ENCODE results near the gene MYPN. TPM values are rescaled to one million over a fixed set of nuclear protein-coding genes. Genes with fewer than 3 reads are reported as not detected.

Gene MYPN
- total RNA-seq, 1 experiment from 2014 or later: 6.0 TPM

GRCh38 chr10:68111584-68111983 lies 2.3 kb downstream of the MYPN start:
- CTCF ChIA-PET: no interaction called here
- Histone ChIP-seq H4K20me1 (ENCODE audit: low read length) (no peaks in the 10 kb centered on the region), H3K36me3 (ENCODE audit: low read depth, low read length) (0 out of 2 replicates have a peak, but pooled peaks cover 9% of the 10 kb centered on the region), H3K4me1 (ENCODE audit: insufficient read depth, low read length) (peaks cover 17% of the 10 kb centered on the region), H3K27me3 (ENCODE audit: low read length) (no peaks in the 10 kb centered on the region), H3K4me3 (ENCODE audit: low read length) (no peak overlapping the region), H3F3A (ENCODE audit: low read length, unreplicated experiment) (peaks cover 3% of the 10 kb centered on the region), H2AFZ (ENCODE audit: low read length) (no peak overlapping the region), H3K9me3 (ENCODE audit: low read length) (no peaks in the 10 kb centered on the region), H3K27ac (ENCODE audit: low read length) (no peak overlapping the region), H3K79me2 (ENCODE audit: low read length) (peaks cover 18% of the 10 kb centered on the region), H3K4me2 (ENCODE audit: low read length) (no peak overlapping the region), H3K9ac (ENCODE audit: low read length) (no peak overlapping the region), H3K9me2 (replicated peaks; ENCODE audit: low read length) (no peaks in the 10 kb centered on the region)
- DNase-seq (no peak), ATAC-seq (no peak)
- intact Hi-C loops (cut with micrococcal nuclease): no loop called here
- POLR2A ChIA-PET (ENCODE audit: unreplicated experiment): no interaction called here
- TF ChIP-seq EZH2 (IDR thresholded peaks at IDR 0.05; ENCODE audit: low read length, unreplicated experiment): no peak
- no peak for TF ChIP-seq EZH2phosphoT487 (IDR thresholded peaks at IDR 0.05; ENCODE audit: borderline replicate concordance, low read length)
- TF ChIP-seq CTCF (conservative IDR thresholded peaks at IDR 0.05; ENCODE audit: low read depth, low read length): no peak
- no TSS peak for BruUV-seq (replicated peaks)

GRCh38 chr10:68112837-68113236 lies 3.5 kb downstream of the MYPN start:
- Histone ChIP-seq H4K20me1 (ENCODE audit: low read length) (no peaks in the 10 kb centered on the region), H3K27me3 (ENCODE audit: low read length) (no peaks in the 10 kb centered on the region), H3K9me3 (ENCODE audit: low read length) (no peaks in the 10 kb centered on the region), H3F3A (ENCODE audit: low read length, unreplicated experiment) (no peaks in the 10 kb centered on the region), H3K79me2 (ENCODE audit: low read length) (peaks cover 10% of the 10 kb centered on the region), H3K4me1 (ENCODE audit: insufficient read depth, low read length) (peaks cover 5% of the 10 kb centered on the region), H3K4me3 (ENCODE audit: low read length) (no peak overlapping the region), H3K9ac (ENCODE audit: low read length) (no peak overlapping the region), H3K36me3 (ENCODE audit: low read depth, low read length) (0 out of 2 replicates have a peak, but pooled peaks cover 6% of the 10 kb centered on the region), H3K4me2 (ENCODE audit: low read length) (no peak overlapping the region), H3K9me2 (replicated peaks; ENCODE audit: low read length) (no peaks in the 10 kb centered on the region), H3K27ac (ENCODE audit: low read length) (no peak overlapping the region), H2AFZ (ENCODE audit: low read length) (no peak overlapping the region)
- intact Hi-C loops (cut with micrococcal nuclease): no loop called here
- ChIA-PET CTCF (no interaction called here), POLR2A (ENCODE audit: unreplicated experiment) (no interaction called here)
- no TSS peak for BruUV-seq (replicated peaks)
- TF ChIP-seq EZH2 (IDR thresholded peaks at IDR 0.05; ENCODE audit: low read length, unreplicated experiment) (no peak), CTCF (conservative IDR thresholded peaks at IDR 0.05; ENCODE audit: low read depth, low read length) (no peak), EZH2phosphoT487 (IDR thresholded peaks at IDR 0.05; ENCODE audit: borderline replicate concordance, low read length) (no peak)
- DNase-seq: no peak
- no peak for ATAC-seq

DNA sequence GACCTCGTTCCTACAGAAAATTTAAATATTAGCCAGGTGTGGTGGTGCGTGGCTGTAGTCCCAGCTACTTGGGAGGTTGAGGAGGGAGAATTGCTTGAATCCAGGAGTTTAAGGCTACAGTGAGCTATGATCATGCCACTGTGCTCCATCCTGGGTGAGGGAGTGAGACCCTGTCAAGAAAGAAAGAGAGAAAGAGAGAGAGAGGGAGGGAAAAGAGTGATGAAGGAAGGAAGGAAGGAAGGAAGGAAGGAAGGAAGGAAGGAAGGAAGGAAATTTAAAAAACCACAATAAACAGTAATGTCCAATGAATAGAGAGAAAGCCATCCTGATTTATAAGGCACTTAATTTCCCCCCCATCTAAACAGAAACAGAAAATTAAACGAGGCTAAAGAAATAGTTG lies 9.4 kb downstream of the MYPN start:
- Histone ChIP-seq H3K9me2 (replicated peaks; ENCODE audit: low read length) (no peaks in the 10 kb centered on the region), H3K27ac (ENCODE audit: low read length) (no peak overlapping the region), H3K9ac (ENCODE audit: low read length) (no peak overlapping the region), H2AFZ (ENCODE audit: low read length) (no peak overlapping the region), H3K4me3 (ENCODE audit: low read length) (no peak overlapping the region), H3K9me3 (ENCODE audit: low read length) (no peaks in the 10 kb centered on the region), H3K36me3 (ENCODE audit: low read depth, low read length) (no peaks in the 10 kb centered on the region), H3K4me2 (ENCODE audit: low read length) (no peak overlapping the region), H3K27me3 (ENCODE audit: low read length) (no peaks in the 10 kb centered on the region), H3K4me1 (ENCODE audit: insufficient read depth, low read length) (no peaks in the 10 kb centered on the region), H4K20me1 (ENCODE audit: low read length) (no peaks in the 10 kb centered on the region), H3F3A (ENCODE audit: low read length, unreplicated experiment) (no peaks in the 10 kb centered on the region), H3K79me2 (ENCODE audit: low read length) (no peaks in the 10 kb centered on the region)
- TF ChIP-seq EZH2phosphoT487 (IDR thresholded peaks at IDR 0.05; ENCODE audit: borderline replicate concordance, low read length) (no peak), EZH2 (IDR thresholded peaks at IDR 0.05; ENCODE audit: low read length, unreplicated experiment) (no peak), CTCF (conservative IDR thresholded peaks at IDR 0.05; ENCODE audit: low read depth, low read length) (no peak)
- DNase-seq (no peak), ATAC-seq (no peak)
- CTCF ChIA-PET: no interaction called here
- POLR2A ChIA-PET (ENCODE audit: unreplicated experiment): no interaction called here
- intact Hi-C loops (cut with micrococcal nuclease): no loop called here
- no TSS peak for BruUV-seq (replicated peaks)

Measured in PC-3 (cell line).